COLO829 (cell line): ENCODE results near the gene MAPRE2.
A peak's percentile ranks its signal among the peaks of the same experiment; 100 is the strongest.

ENCODE experiments used
- DNase-seq: peaks from one replicate; pipeline ENCODE4 v3.0.0; 2012; ENCODE audit warnings: low spot score

Gene MAPRE2

DNA sequence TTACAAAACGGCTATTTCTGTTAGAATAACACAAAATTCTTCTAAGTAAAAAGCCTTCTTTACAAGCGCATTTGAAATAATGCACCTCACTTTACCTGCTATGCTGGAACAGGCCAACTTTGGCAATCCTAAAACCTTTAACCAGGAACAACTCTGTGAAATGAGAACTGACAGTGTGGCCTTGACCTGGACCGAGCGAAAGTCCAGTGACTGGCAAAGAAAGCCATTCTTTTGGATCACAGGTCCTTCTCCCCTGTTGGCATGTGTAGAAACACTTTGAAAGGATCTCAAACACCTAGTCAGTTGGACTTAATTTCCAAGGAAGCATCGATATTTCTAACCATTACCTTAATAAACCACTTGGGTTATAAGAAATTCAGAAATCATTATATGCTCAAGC lies 21.2 kb downstream of the MAPRE2 start:
- DNase-seq = no peak

DNA sequence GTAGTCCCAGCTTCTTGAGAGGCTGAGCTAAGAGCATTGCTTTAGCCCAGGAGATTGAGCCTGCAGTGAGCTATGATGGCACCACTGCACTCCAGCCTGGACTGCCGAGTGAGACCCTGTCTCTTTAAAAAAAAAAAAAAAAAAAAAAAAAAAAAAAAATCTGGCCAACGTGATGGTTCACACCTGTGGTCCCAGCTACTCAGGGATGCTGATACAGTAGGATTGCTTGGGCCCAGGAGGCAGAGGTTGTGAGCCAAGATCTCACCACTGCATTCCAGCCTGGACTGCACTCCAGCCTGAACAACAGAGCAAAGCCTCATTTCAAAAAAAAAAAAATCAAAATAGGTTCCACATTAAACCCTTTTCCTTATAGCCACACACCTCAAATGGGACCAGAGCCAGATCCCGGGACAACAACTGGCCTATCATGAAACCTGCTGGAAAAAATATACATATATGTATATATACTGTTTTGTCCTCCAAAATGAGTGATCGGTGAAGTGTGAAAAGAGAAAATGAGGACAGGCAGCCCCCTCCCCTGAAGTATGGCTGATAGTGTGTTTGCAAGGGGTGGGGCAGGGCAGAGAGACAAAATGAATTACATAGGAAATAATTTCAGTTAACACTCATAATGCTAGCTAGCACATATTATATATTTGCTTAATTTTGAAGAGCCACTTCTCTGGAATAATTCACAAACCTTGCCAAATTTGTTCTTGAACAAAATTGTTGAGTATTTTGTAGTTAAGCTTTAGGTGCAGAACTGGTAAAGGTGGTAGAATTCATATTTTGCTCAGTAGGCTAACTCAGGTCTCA lies 22.9 kb downstream of the MAPRE2 start:
- no peak for DNase-seq

DNA sequence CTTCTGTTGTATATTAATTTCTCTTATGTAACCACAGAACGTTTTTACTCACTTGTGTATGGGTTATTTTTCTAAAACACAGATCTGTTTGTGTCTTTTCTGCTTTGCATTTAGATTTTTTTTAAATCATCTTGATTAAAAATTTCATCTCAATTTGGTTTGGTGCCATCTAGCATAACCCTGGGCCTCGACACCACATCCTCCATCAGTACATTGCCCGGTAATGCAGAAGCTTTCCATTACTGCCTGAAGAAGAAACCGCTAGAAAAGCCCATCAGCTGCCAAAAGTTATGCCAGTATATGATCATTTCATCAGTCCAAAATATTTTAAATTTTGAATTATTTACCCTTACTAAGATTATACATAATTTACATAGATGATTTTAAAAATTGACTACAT lies 26.2 kb downstream of the MAPRE2 start:
- no peak for DNase-seq

DNA sequence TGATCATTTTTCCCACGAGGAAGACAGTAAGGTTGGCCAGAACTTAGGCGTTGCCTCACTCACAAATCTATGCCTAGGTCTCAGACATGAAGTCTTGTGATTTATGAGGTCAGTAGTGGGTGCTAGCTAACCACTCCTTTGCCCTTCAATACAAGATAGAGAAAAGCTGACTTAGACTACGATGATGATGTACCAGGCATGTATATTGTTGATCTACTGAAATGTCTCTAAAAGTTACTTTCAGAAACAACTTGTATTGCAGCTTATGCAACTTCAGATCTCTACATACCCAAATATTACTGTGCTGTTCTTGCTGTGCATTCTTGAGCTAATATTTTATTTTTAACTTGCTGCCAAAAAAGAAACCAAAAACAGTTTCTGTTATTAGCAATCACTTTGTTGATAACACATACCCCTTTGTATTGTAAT lies 30.6 kb downstream of the MAPRE2 start:
- DNase-seq = no peak

DNA sequence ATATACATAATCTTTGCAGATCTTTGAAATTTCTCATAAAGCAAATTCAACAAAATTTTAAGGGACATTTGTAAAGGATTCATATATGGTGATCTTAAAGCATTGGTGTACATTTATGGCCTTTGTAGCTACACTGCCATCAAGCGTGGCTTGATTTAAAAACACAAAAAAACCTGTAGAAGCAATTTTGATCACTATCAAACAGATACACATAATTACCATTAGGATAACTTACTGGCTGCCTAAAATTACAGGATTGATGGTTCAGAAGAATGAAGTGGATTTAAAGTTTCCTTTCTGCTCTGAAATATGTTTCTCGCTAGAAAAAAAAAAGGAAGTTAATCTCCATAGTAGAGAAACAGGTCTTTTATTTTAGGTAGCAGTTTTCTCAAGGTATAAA lies 31.4 kb downstream of the MAPRE2 start:
- DNase-seq = no peak

DNA sequence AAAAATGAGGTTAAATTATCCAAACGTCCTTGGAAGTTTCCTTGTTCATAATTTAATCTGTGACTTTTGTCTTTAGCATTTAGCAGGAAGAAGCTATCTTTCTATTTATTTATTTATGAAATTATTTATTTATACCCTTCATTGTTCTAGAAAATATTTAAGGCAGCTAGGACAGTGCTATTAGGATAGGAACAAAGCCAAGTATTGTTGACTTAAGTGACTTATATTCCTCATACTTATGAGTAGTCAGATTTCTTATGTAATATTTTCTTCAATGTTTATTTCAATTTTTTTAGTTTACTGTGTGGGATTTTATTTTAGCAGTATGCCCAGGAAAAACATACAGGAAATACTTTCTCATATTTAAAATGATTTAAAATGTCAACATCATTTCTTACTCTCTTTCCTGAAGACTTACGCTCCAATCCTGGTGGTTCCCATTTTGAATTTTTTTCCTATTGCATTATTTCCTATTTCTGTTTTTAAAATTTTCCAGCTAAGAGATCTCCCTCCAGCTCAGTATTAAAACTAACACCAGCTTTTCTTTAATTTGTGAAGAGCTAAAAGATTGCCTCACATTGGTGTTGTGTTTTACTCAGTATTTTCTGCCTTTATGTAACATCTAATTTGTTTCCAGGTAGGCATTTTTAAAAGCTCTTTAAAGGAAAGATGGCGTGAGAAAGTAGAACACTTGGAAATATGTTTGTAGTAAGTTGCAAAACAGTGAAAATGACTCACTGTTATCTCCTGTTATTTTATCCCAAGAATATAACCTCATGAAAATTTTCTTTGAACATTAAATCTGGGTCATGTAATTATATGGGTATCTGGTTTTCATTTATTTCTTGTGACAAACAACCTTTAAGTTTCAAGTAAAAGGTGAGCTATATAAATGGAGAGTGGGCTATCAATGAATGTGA lies 32.2 kb downstream of the MAPRE2 start:
- DNase-seq = no peak

DNA sequence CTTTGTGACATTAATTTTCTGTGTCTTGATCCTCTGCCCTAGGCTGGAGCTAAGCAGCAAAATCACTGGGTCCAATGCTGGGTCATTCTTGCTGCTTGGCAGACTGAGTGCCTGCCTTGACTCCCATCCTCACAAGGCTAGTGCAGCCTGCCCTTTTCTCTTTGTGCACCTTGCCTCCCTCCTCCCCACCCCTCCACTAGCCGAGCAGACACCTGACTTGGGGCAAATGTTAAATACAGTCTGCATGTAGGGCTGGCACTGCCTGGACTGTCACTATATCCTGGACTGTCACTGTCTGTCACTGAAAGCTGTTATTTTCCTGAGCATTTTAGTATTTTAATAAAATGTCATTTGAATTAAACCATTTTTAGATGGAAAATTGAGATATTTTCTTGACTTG lies 33.4 kb downstream of the MAPRE2 start:
- DNase-seq = no peak

DNA sequence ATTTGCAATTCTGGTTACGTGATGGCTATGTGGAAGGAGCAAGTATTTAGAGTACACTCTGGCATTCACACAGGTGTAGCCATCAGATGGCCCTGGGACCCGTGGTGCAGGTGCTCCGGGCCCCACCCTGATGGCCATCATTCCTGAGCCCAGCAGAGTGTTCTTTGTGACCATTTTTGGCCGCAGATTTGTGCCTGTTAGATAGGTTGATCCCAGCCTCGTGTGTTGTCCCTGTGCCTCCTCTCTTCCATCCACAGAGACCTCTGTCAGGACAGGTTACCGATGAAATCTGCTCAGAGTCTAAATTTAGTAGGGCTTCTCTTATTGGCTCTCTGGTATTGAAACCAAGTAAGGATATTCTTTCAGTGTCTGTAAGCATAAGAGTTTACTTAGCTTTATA lies 33.9 kb downstream of the MAPRE2 start:
- DNase-seq = no peak

DNA sequence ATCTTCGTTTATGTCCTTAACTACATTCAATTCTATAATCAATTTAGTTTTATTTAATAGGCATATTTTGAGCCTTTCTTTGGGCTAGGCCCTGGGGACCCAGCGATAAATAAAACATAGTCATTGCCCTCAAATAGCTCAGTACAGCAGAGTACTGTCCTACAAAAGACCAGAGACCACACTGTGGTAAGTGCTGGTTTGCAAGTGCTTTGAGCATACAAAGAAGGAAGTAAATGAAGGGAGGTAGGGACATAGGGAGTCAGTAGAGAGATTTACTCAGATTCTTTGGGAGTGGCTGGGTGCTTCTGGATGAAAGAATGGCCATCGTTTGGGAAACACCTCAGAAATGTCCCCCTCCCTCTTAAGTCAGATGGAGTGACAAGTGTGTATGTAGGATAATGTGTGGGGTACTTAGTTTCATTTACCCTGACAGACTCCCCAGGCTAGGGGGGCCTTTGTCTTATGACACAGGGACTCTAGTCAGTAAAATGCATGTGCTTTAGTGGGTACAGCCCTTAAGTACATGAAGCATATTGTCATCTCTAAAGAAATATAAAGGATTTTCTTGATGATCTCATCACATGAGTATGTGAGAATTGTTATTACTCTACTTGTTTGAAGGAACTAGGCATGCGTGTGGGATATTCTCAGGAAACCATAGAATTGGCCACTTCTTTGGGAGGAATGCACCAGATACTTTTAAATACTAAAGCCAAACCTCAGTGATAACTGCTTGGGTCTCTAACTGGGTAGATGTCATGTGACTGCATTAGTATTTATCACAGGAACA lies 35.1 kb downstream of the MAPRE2 start:
- peak; percentile 51 for DNase-seq

DNA sequence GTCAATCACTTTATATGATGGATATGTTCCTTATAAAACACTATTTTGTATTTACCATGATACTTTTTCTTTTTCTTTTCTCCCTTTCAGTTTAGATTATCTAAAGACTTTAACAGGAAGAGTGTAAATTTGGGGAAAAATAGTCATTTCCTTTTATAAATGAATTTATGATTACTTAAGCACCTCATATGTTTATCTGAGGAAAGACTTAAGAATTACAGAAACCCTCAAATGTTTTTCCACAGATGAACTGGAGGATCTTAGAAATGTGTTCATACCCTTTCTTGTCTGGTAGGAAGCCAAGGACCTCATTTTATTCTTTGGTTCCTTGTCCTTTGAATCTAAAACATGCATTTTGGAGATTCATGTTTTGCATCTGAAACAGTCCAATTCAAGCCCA lies 36.7 kb downstream of the MAPRE2 start:
- no peak for DNase-seq

DNA sequence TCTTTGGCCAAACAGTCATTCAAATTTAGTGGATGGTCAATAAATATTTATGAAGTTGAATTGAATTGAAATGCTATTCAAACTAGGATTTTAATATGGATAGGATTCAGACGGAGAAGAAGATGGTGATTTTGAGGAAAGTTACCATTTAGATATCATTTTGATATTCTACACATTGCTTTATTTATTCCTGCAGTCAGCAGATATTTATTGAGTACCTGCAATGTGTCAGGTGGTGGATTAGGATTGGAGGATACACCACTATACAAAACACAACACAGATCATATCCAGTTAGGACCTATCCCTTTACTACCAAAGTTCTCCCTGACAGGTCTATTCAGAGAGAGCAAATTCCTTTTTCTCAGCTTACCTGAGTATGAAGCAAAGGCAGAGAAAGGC lies 38.8 kb downstream of the MAPRE2 start:
- DNase-seq = no peak

DNA sequence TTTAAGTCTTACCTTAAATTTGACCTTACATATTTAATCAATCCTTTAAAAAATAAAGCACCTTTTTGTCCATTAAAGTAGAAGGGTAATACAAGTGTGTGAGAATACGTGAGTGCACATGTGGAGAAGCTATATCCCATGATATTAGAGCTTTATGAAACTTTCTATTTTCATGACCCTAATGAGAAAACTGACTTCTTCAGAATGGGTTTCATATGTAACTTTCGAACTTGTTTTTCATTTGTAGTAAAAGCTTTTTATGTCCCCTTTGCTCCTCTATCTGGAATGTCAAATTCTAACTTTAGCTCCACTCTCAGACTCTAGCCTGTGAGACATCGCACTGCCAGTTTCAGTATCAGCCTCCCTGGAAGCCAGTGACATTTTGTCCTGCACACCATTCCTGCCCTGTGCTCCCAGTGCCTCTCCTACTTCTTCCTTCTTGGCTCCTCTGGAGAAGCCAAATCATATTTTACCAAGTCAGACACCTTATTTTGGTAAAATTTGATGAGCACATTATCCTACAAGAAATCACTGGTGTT lies 42.0 kb downstream of the MAPRE2 start:
- DNase-seq = no peak

DNA sequence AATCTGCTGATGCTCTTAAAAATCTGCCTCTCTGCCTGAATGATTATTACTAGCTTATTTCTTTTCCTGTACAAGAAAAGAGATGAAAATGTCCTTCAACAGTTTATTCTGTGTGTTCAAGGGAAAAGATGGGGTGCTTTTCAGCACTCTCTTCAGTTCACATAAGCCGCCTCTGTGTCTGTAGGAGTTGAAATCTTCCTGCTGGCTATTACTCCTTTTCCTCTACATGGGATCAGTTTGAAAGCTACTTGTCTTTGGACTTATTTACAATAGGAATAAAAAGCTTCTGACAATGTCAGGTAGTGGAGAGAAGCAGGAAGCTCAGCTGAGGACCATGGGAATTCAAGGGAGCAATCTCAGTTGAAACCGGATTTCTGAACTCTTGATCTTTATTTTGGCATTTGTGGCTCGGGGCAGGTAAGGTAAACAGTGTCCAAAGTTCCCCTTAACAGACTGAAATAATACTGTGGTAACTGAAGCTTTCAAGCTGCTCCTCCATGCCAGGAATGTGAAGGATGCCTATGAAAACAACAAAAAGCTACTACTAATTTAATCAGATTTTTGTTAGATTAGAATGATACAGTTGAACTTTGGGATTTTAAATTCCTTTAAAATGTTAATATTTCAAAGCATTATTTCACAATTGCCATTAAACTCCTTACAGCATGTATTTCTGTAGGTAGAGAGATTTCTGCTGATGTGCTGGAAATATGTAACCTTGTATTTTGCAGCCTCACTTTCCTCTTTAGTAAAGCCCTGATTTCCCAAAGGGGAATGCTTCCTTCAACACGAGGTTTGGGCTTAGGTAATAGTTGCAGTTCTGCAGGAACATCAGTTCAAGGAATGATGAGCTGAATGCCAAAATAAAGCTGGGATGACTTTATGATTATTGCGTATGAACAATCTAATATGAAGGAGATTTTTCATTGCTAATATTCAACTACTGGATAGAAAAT lies 43.6 kb downstream of the MAPRE2 start:
- DNase-seq = no peak

DNA sequence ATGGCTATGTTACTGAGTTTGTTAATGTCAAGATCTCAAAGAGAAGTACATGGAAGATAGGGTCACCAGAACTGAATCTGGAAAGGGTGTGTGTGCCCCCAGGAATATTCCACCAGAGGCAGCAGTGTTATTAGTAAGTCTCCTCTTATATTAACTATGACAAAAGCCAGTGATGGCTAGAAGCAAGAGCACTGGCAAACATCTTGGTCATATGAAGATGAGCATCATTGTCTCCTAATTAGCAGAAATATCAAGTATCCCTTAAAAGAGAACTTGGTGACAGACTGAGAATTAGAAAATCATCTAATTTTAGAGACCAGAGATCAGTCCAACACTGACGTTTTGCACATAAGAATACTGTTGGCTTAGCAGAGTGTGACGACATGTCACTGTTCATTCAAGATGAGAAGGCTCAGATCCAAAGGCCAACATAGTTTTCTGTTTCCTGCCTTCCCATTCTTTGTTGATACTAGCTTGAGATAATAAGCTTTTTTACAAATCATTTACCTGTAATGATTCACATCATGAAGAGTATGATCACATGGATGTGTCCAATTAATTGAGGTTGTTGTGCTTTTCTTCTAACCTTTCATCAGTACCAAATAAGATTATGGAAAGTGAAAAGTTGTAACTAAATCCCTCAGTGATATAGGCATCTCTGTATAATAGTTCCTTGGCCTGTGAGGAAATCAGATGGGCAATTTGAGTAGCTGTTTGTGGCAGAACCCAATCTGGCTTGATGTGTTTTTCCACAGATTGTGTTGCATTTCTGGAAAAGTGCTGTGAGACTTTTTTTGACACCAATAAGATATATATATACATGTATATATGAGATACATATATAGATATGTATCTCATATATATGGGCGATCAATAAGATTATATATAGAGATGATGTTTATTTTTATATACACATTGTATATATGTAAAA lies 44.5 kb downstream of the MAPRE2 start:
- DNase-seq = no peak

DNA sequence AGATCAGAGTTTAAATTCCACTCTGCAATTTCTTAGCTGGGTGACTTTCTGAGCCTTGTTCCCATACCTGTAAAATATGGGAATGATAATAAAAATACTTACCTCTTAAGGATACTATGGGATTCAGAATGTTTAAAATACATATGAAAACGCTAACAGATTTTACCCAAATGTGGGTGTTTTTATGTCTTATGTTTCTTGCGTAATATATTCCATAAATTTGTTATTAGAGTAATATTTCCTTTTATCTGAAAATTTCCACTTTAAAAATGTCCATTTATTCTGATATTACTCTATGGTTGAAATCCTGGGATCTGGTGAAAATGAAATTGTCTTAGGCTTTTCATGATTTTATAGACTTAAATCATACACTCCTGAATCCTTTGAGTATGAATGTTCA lies 45.5 kb downstream of the MAPRE2 start:
- DNase-seq = no peak

DNA sequence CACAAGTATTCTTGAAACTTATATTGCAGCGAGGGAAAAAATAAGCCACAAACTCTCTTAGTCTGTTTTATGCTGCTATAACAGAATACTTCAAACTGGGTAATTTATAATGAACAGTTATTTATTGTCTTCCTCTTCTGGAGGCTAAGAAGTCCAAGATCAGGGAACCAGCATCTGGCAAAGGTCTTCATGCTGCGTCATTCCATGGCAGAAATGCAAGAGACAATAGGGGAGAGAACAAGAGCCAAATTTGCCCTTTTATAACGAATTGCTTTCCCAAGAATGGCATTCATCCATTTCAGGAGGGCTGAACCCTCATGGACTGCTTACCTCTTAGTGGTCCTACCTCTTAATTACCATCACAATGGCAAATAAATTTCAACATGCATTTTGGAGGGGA lies 46.5 kb downstream of the MAPRE2 start:
- DNase-seq = no peak

DNA sequence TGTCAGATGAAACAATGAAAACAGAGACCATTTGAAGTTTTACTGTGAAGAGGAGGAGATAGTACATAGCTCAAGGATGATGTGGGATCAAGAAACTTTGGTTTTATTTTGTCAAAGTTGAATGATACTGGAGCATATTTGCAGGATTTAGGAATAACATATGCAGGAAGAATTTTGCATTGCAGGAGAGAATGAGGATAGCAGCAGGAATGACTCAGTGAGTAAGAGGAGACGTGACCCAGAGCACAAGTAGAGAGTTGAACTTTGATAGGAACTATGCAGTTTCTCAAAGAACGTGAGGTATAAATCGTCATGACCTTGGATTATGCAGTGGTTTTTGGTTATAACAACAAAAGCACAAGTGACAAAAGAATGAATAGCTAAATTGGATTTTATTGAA lies 47.7 kb downstream of the MAPRE2 start:
- DNase-seq = no peak

DNA sequence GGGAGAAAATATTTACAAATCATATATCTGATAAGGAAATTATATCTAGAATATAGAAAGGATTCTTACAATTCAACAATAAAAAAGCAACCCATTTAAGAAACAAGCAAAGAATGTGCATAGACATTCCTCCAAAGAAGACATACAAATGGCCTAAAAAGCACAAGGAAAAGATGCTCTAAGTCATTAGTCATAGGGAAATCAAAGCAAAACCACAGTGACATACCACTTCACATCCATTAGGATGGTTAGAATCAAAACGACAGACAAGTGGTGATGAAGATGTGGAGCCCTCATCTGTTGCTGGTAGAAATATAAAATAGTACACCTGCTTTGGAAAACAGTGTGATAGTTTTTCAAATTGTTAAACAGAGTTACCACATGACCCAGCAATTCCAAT lies 48.2 kb downstream of the MAPRE2 start:
- DNase-seq = no peak

DNA sequence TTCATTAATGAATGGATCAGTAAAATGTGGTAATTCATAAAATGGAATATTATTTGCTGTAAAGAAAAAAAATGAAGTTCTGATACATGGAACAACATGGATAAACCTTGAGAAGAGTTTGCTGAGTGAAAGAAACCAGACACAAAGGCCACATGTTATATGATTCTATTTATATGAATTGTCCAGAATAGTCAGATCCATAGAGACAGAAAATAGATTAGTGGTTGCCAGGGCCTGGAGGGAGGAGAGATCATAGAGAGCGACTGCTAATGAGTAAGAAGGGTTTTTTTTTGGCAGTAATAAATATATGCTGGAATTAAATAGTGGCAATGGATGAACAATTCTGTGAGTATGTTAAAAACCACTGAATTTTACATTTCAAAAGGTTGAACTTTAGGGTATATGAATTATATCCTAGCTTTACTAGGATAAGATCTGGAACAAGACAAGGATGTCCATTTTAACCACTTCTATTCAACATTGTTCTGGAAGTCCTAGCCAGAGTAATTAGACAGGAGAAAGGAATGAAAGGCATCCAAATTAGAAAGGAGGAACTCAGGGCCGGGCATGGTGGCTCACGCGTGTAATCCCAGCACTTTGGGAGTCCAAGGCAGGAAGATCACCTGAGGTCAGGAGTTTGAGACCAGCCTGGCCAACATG lies 48.8 kb downstream of the MAPRE2 start:
- DNase-seq = no peak
